SK-N-SH (cell line): ENCODE measurements around the gene KCND3. TPM values are rescaled to one million over a fixed set of nuclear protein-coding genes. Genes with fewer than 3 reads are reported as not detected.

Experiments
- CTCF ChIA-PET: fragments of 300-600, 350-600 bp; formaldehyde crosslinking; extraction: SDS; loops from one replicate; lab custom pipeline; 2021; lab: Yijun Ruan, JAX
- POLR2A ChIA-PET: fragments of 350-600 bp; sonication (Branson Sonifier 250); formaldehyde crosslinking; extraction: SDS; loops from one replicate; lab custom pipeline; 2020; ENCODE audit warnings: antibody characterized with exemption, inconsistent platforms; lab: Yijun Ruan, JAX
- DNase-seq: peaks from one replicate; pipeline ENCODE4 v3.0.0; 2012
- H2AFZ ChIP-seq: fragments of 200-600 bp; sonication (generic); 2 replicates; pipeline ENCODE4 v1.8.1; 2016; ENCODE audit warnings: antibody characterized with exemption, mild to moderate bottlenecking, low read depth
- H3F3A ChIP-seq: fragments of 200-600 bp; sonication (generic); replicated peaks from 2 replicates; pipeline ENCODE3; 2016; ENCODE audit warnings: antibody characterized with exemption, mild to moderate bottlenecking; ENCODE audit not compliant: insufficient read depth
- H3K27ac ChIP-seq, 2 experiments: fragments of 200-500 bp in 1 of 2; fragments of 200-600 bp in 1 of 2; sonication (Bioruptor generic) in 1 of 2; sonication (generic), shearing (Covaris generic) in 1 of 2; 2 replicates each; pipeline versions ENCODE4 v1.5.1 to v1.6.1; 2014 to 2016; ENCODE audit warnings: low read depth in 2 of 2, inconsistent platforms in 1 of 2, low read length in 1 of 2, mild to moderate bottlenecking in 1 of 2, mixed read lengths in 1 of 2
- H3K27me3 ChIP-seq: fragments of 200-600 bp; sonication (generic), shearing (Covaris generic); 2 replicates; pipeline ENCODE4 v1.6.1; 2016; ENCODE audit warnings: mixed run types; ENCODE audit not compliant: insufficient read depth
- H3K36me3 ChIP-seq, 2 experiments: fragments of 200-500 bp in 1 of 2; fragments of 200-600 bp in 1 of 2; sonication (Bioruptor generic) in 1 of 2; sonication (generic) in 1 of 2; replicated peaks in 1 of 2; 2 replicates each; pipeline versions ENCODE3 to v1.5.1; 2014 to 2016; ENCODE audit warnings: low read length in 1 of 2, mild to moderate bottlenecking in 1 of 2; ENCODE audit not compliant: insufficient read depth in 2 of 2, control insufficient read depth in 1 of 2
- H3K4me1 ChIP-seq, 2 experiments: fragments of 200-500 bp in 1 of 2; fragments of 200-600 bp in 1 of 2; sonication (Bioruptor generic) in 1 of 2; sonication (generic), shearing (Covaris generic) in 1 of 2; 2 replicates each; pipeline versions ENCODE4 v1.5.1 to v1.6.1; 2014 to 2016; ENCODE audit warnings: low read depth in 1 of 2, low read length in 1 of 2, mixed run types in 1 of 2; ENCODE audit not compliant: insufficient read depth in 2 of 2, control insufficient read depth in 1 of 2
- H3K4me2 ChIP-seq: fragments of 200-600 bp; sonication (generic), shearing (Covaris generic); 2 replicates; pipeline ENCODE4 v1.6.1; 2017; ENCODE audit warnings: mixed run types
- H3K4me3 ChIP-seq, 2 experiments: fragments of 200-500 bp in 1 of 2; fragments of 200-600 bp in 1 of 2; sonication (Bioruptor generic) in 1 of 2; sonication (generic), shearing (Covaris generic) in 1 of 2; 2 replicates each; pipeline versions ENCODE4 v1.5.1 to v1.8.1; 2014 to 2016; ENCODE audit warnings: low read depth in 2 of 2, inconsistent platforms in 1 of 2, low read length in 1 of 2, mild to moderate bottlenecking in 1 of 2, mixed read lengths in 1 of 2, moderate library complexity in 1 of 2
- H3K79me2 ChIP-seq: fragments of 200-600 bp; sonication (generic); 2 replicates; pipeline ENCODE4 v1.8.1; 2017; ENCODE audit warnings: mild to moderate bottlenecking; ENCODE audit not compliant: insufficient read depth
- H3K9ac ChIP-seq: fragments of 200-600 bp; sonication (generic); 2 replicates; pipeline ENCODE4 v1.6.1; 2017; ENCODE audit warnings: mixed run types
- H3K9me2 ChIP-seq: fragments of 200-600 bp; sonication (generic); 2 replicates; pipeline ENCODE4 v1.6.1; 2017; ENCODE audit warnings: mixed run types
- H3K9me3 ChIP-seq: fragments of 200-600 bp; sonication (generic); 2 replicates; pipeline ENCODE4 v1.6.1; 2017; ENCODE audit warnings: mixed run types, mild to moderate bottlenecking, moderate library complexity
- H4K20me1 ChIP-seq: fragments of 200-600 bp; sonication (generic); 2 replicates; pipeline ENCODE4 v1.6.1; 2017; ENCODE audit warnings: mild to moderate bottlenecking, mixed run types; ENCODE audit not compliant: insufficient read depth
- CTCF ChIP-seq: fragments of 200-600 bp; sonication (generic); IDR thresholded peaks from 2 replicates; pipeline ENCODE4 v1.6.1; 2017; ENCODE audit warnings: antibody characterized with exemption, mild to moderate bottlenecking, moderate library complexity
- ELF1 ChIP-seq: IDR thresholded peaks from 2 replicates; pipeline ENCODE4 v1.4.0; 2012
- EP300 ChIP-seq, 2 experiments: IDR thresholded peaks; 2 replicates each; pipeline versions ENCODE4 v1.4.0 to v1.6.1; 2012; ENCODE audit warnings: borderline replicate concordance in 1 of 2, low read depth in 1 of 2, low read length in 1 of 2
- EZH2phosphoT487 ChIP-seq: fragments of 200-600 bp; sonication (generic); IDR thresholded peaks from 2 replicates; pipeline ENCODE4 v1.6.1; 2017; ENCODE audit warnings: low read depth, mixed run types, mild to moderate bottlenecking, antibody characterized with exemption, moderate library complexity, borderline replicate concordance
- IRF3 ChIP-seq: fragments of 150-350 bp; IDR thresholded peaks from 2 replicates; pipeline ENCODE4 v1.6.1; 2016; ENCODE audit warnings: mild to moderate bottlenecking, low read depth, low read length
- JUND ChIP-seq: IDR thresholded peaks from 2 replicates; pipeline ENCODE4 v1.4.0; 2012
- MXI1 ChIP-seq: IDR thresholded peaks from 2 replicates; pipeline ENCODE4 v1.6.1; 2012; ENCODE audit warnings: mild to moderate bottlenecking, low read depth, low read length, improper control_type of control experiment
- RAD21 ChIP-seq: IDR thresholded peaks from 2 replicates; pipeline ENCODE4 v1.6.1; 2012; ENCODE audit warnings: mild to moderate bottlenecking, low read length
- RXRA ChIP-seq: IDR thresholded peaks from 2 replicates; pipeline ENCODE4 v1.4.0; 2012; ENCODE audit warnings: low read depth, mild to moderate bottlenecking, borderline replicate concordance
- SIN3A ChIP-seq: IDR thresholded peaks from 2 replicates; pipeline ENCODE4 v1.6.1; 2012; ENCODE audit warnings: low read depth, mild to moderate bottlenecking, low read length, moderate library complexity, borderline replicate concordance
- SMC3 ChIP-seq: IDR thresholded peaks from 2 replicates; pipeline ENCODE4 v1.6.1; 2012; ENCODE audit warnings: low read depth, low read length, improper control_type of control experiment
- TAF1 ChIP-seq: IDR thresholded peaks from 2 replicates; pipeline ENCODE4 v1.6.1; 2012; ENCODE audit warnings: low read depth, mild to moderate bottlenecking, low read length, moderate library complexity, borderline replicate concordance
- TCF12 ChIP-seq: IDR thresholded peaks from 2 replicates; pipeline ENCODE4 v1.4.0; 2012
- USF1 ChIP-seq: IDR thresholded peaks from 2 replicates; pipeline ENCODE4 v1.4.0; 2012; ENCODE audit warnings: low read depth, borderline replicate concordance
- ZBTB33 ChIP-seq: IDR thresholded peaks from 2 replicates; pipeline ENCODE4 v1.4.0; 2012; ENCODE audit warnings: low read depth, borderline replicate concordance
- WGBS: methylation state at CpG from one replicate; pipeline ENCODE4 v1.1.6; 2017; ENCODE audit warnings: low lambda C conversion rate; 5-methylcytosine and 5-hydroxymethylcytosine counted together
- polyA plus RNA-seq, 3 experiments: library from polyadenylated mRNA; depleted of rRNA; stranded (reverse); fragments of >200 nt; gene quantifications; 2 replicates each; pipeline ENCODE4 v1.2.3, GENCODE V29; 2012

The KCND3 gene
- polyA plus RNA-seq, 1 of the 3 experiments (the other 2 are of a cell fraction), result not detected

- no peak overlapping the region for H3K4me3 ChIP-seq
- H3K36me3 ChIP-seq, result no peaks in the 10 kb centered on the region
- H3K9me2 ChIP-seq, result no peaks in the 10 kb centered on the region
- no peak overlapping the region for H3K4me2 ChIP-seq
- no peaks in the 10 kb centered on the region for H3K9me3 ChIP-seq
- H3K79me2 ChIP-seq, result no peaks in the 10 kb centered on the region
- H4K20me1 ChIP-seq, result no peaks in the 10 kb centered on the region
- TF ChIP-seq EZH2phosphoT487 (no peak), RAD21 (no peak), SIN3A (no peak), EP300 (IDR thresholded peaks at IDR 0.05; ENCODE audit: borderline replicate concordance in 1 of 2, low read depth in 1 of 2, low read length in 1 of 2) (no peak), IRF3 (no peak), ZBTB33 (no peak), USF1 (no peak), JUND (no peak), TAF1 (no peak), TCF12 (no peak), MXI1 (no peak), CTCF (no peak), RXRA (no peak), ELF1 (no peak), SMC3 (no peak)
- H3K27me3 ChIP-seq, result peaks cover 6% of the 10 kb centered on the region; the same call in 1 of the 2 replicates
- DNase-seq, result no peak
- H3K27ac ChIP-seq, result no peak overlapping the region
- H3F3A ChIP-seq, result no peaks in the 10 kb centered on the region
- peaks cover 0 to 6% of the 10 kb centered on the region in 2 experiments; a peak in 1 of 4 replicates for H3K4me1 ChIP-seq
- POLR2A ChIA-PET, result no interaction called here
- 59% methylated on average over 3 of the region's 3 CpGs for WGBS
- H2AFZ ChIP-seq, result no peak overlapping the region
- H3K9ac ChIP-seq, result no peak overlapping the region
- CTCF ChIA-PET, result no interaction called here
Observed at GRCh38 chr1:111903871-111904449, 85.5 kb downstream of the KCND3 start.
